Trophoblast cell (in vitro differentiated cells and primary cell): Measurements from ENCODE around the gene COL18A1.

ENCODE experiments used
- DNase-seq, 2 donors: peaks; one replicate each; pipeline ENCODE4 v3.0.0-alpha.2; 2016
- H2AFZ ChIP-seq: 2 replicates; pipeline ENCODE4 v1.6.1; 2013; ENCODE audit warnings: low read length, moderate library complexity, mild to moderate bottlenecking; ENCODE audit not compliant: insufficient read depth, poor library complexity
- H2AK5ac ChIP-seq: 2 replicates; pipeline ENCODE4 v1.6.1; 2013; ENCODE audit warnings: mild to moderate bottlenecking, low read length
- H2BK120ac ChIP-seq: 2 replicates; pipeline ENCODE4 v1.6.1; 2013; ENCODE audit warnings: low read length, mild to moderate bottlenecking, moderate library complexity; ENCODE audit not compliant: insufficient read depth, poor library complexity
- H2BK12ac ChIP-seq: 2 replicates; pipeline ENCODE4 v1.6.1; 2013; ENCODE audit warnings: mild to moderate bottlenecking, low read length, moderate library complexity
- H2BK5ac ChIP-seq: 2 replicates; pipeline ENCODE4 v1.6.1; 2013; ENCODE audit warnings: low read length, low read depth, moderate library complexity, mild to moderate bottlenecking; ENCODE audit not compliant: poor library complexity
- H3K14ac ChIP-seq: 2 replicates; pipeline ENCODE4 v1.6.1; 2013; ENCODE audit warnings: mild to moderate bottlenecking, low read length
- H3K18ac ChIP-seq: 2 replicates; pipeline ENCODE4 v1.6.1; 2013; ENCODE audit warnings: mild to moderate bottlenecking, low read length
- H3K23ac ChIP-seq: 2 replicates; pipeline ENCODE4 v1.6.1; 2013; ENCODE audit warnings: low read length
- H3K27ac ChIP-seq: 2 replicates; pipeline ENCODE4 v1.5.1; 2013; ENCODE audit warnings: low read depth, mild to moderate bottlenecking, inconsistent platforms, low read length, moderate library complexity
- H3K27me3 ChIP-seq: 2 replicates; pipeline ENCODE4 v1.6.1; 2013; ENCODE audit warnings: inconsistent platforms, mild to moderate bottlenecking, low read length, moderate library complexity; ENCODE audit not compliant: insufficient read depth
- H3K36me3 ChIP-seq, 2 experiments: 1 replicate in 1 of 2; 2 replicates in 1 of 2; pipeline ENCODE4 v1.6.1; 2013; ENCODE audit warnings: low read length in 2 of 2, mild to moderate bottlenecking in 2 of 2, moderate library complexity in 1 of 2; ENCODE audit not compliant: insufficient read depth in 2 of 2, control insufficient read depth in 1 of 2
- H3K4ac ChIP-seq: 2 replicates; pipeline ENCODE4 v1.6.1; 2013; ENCODE audit warnings: low read depth, mild to moderate bottlenecking, low read length, moderate library complexity
- H3K4me1 ChIP-seq, 2 experiments: 1 replicate in 1 of 2; 2 replicates in 1 of 2; pipeline ENCODE4 v1.6.1; 2013; ENCODE audit warnings: low read length in 2 of 2, mild to moderate bottlenecking in 2 of 2, moderate library complexity in 1 of 2; ENCODE audit not compliant: insufficient read depth in 2 of 2, control insufficient read depth in 1 of 2
- H3K4me2 ChIP-seq: 2 replicates; pipeline ENCODE4 v1.6.1; 2013; ENCODE audit warnings: inconsistent platforms, mild to moderate bottlenecking, low read length, moderate library complexity
- H3K4me3 ChIP-seq: 2 replicates; pipeline ENCODE4 v1.5.1; 2013; ENCODE audit warnings: mild to moderate bottlenecking, low read depth, low read length, inconsistent platforms
- H3K79me1 ChIP-seq: one replicate; pipeline ENCODE4 v1.6.1; 2013; ENCODE audit warnings: low read length
- H3K79me2 ChIP-seq: 2 replicates; pipeline ENCODE4 v1.6.1; 2013; ENCODE audit warnings: low read length, mild to moderate bottlenecking; ENCODE audit not compliant: control insufficient read depth, insufficient read depth, poor library complexity
- H3K9ac ChIP-seq: 2 replicates; pipeline ENCODE4 v1.6.1; 2013; ENCODE audit warnings: mild to moderate bottlenecking, low read length
- H3K9me3 ChIP-seq: 2 replicates; pipeline ENCODE4 v1.6.1; 2013; ENCODE audit warnings: low read depth, mild to moderate bottlenecking, control low read depth, inconsistent platforms, low read length; ENCODE audit not compliant: insufficient read depth
- H4K12ac ChIP-seq: 2 replicates; pipeline ENCODE4 v1.6.1; 2013; ENCODE audit warnings: low read depth, mild to moderate bottlenecking, low read length, moderate library complexity
- H4K8ac ChIP-seq: 2 replicates; pipeline ENCODE4 v1.6.1; 2013; ENCODE audit warnings: low read depth, mild to moderate bottlenecking, low read length, moderate library complexity
- H4K91ac ChIP-seq: one replicate; pipeline ENCODE4 v1.6.1; 2013; ENCODE audit warnings: low read depth, mild to moderate bottlenecking, low read length, moderate library complexity
- WGBS: extraction: QIAGEN DNeasy Blood & Tissue Kit; methylation state at CpG from one replicate; pipeline ENCODE4 v1.1.7; 2013; ENCODE audit warnings: missing lambda C conversion rate; ENCODE audit not compliant: insufficient read length, insufficient coverage; ENCODE audit errors: extremely low coverage; 5-methylcytosine and 5-hydroxymethylcytosine counted together

The COL18A1 gene

GRCh38 chr21:45357436-45358260 lies 47.3 kb upstream of the COL18A1 start:
- Histone ChIP-seq H3K18ac (peak overlapping the region; percentile 87), H3K4me1 (peaks cover 50 to 67% of the 10 kb centered on the region in 2 experiments), H2AFZ (peak overlapping the region; percentile 40), H2BK120ac (peak overlapping the region; percentile 84), H3K4me3 (no peak overlapping the region), H4K91ac (peak overlapping the region; percentile 91), H2BK12ac (peak overlapping the region; percentile 46), H3K14ac (peak overlapping the region; percentile 81), H3K9me3 (no peaks in the 10 kb centered on the region), H3K79me1 (peaks cover 57% of the 10 kb centered on the region), H3K4me2 (no peak overlapping the region), H4K12ac (no peak overlapping the region), H3K79me2 (peaks cover 3% of the 10 kb centered on the region), H3K36me3 (no peaks in the 10 kb centered on the region), H3K27me3 (no peaks in the 10 kb centered on the region), H3K23ac (no peak overlapping the region), H2BK5ac (peak overlapping the region; percentile 71), H3K27ac (peak overlapping the region; percentile 60), H2AK5ac (peak overlapping the region; percentile 77), H3K9ac (no peak overlapping the region), H3K4ac (peak overlapping the region; percentile 66), H4K8ac (peak overlapping the region; percentile 51)
- WGBS: no CpG with 5 or more reads among the region's 41 CpGs
- DNase-seq: peak; percentile 35 to 53

- WGBS: no CpG with 5 or more reads among the region's 15 CpGs
- peaks cover 50 to 63% of the 10 kb centered on the region in 2 experiments for H3K4me1 ChIP-seq
- no peak overlapping the region for H3K4me3 ChIP-seq
- H4K91ac ChIP-seq: peak overlapping the region; percentile 91
- H2BK5ac ChIP-seq: peak overlapping the region; percentile 71
- no peak overlapping the region for H3K23ac ChIP-seq
- peak overlapping the region; percentile 77 for H2AK5ac ChIP-seq
- H3K14ac ChIP-seq: peak overlapping the region; percentile 81
- H2AFZ ChIP-seq: peak overlapping the region; percentile 14
- no peak overlapping the region for H3K9ac ChIP-seq
- H3K4ac ChIP-seq: peak overlapping the region; percentile 66
- H4K8ac ChIP-seq: peak overlapping the region; percentile 17
- H3K27me3 ChIP-seq: no peaks in the 10 kb centered on the region
- H3K27ac ChIP-seq: no peak overlapping the region
- peak overlapping the region; percentile 63 for H3K18ac ChIP-seq
- H3K4me2 ChIP-seq: no peak overlapping the region
- H3K79me1 ChIP-seq: peaks cover 60% of the 10 kb centered on the region
- H2BK12ac ChIP-seq: peak overlapping the region; percentile 46
- H3K9me3 ChIP-seq: no peaks in the 10 kb centered on the region
- peaks cover 3% of the 10 kb centered on the region for H3K79me2 ChIP-seq
- H3K36me3 ChIP-seq: no peaks in the 10 kb centered on the region
- no peak overlapping the region for H4K12ac ChIP-seq
- H2BK120ac ChIP-seq: peak overlapping the region; percentile 84
- no peak for DNase-seq
Observed at GRCh38 chr21:45358261-45358670, 46.7 kb upstream of the COL18A1 start.

GRCh38 chr21:45358711-45359310 lies 46.2 kb upstream of the COL18A1 start:
- Histone ChIP-seq H2BK120ac (peak overlapping the region; percentile 84), H3K4ac (peak overlapping the region; percentile 31), H2BK5ac (peak overlapping the region; percentile 13), H3K79me2 (peaks cover 6% of the 10 kb centered on the region), H3K9me3 (no peaks in the 10 kb centered on the region), H4K8ac (peak overlapping the region; percentile 17), H2BK12ac (peak overlapping the region; percentile 46), H3K27ac (no peak overlapping the region), H3K9ac (no peak overlapping the region), H3K4me2 (no peak overlapping the region), H4K91ac (peak overlapping the region; percentile 91), H3K4me1 (peaks cover 53 to 64% of the 10 kb centered on the region in 2 experiments), H3K79me1 (peaks cover 66% of the 10 kb centered on the region), H3K27me3 (no peaks in the 10 kb centered on the region), H3K36me3 (no peaks in the 10 kb centered on the region), H3K14ac (peak overlapping the region; percentile 81), H2AK5ac (peak overlapping the region; percentile 38), H2AFZ (peak overlapping the region; percentile 12), H3K4me3 (no peak overlapping the region), H4K12ac (no peak overlapping the region), H3K23ac (no peak overlapping the region), H3K18ac (peak overlapping the region; percentile 31)
- DNase-seq: no peak
- WGBS: no CpG with 5 or more reads among the region's 13 CpGs

- Histone ChIP-seq H3K23ac (no peak overlapping the region), H3K9ac (no peak overlapping the region), H4K12ac (no peak overlapping the region), H2BK5ac (peak overlapping the region; percentile 42), H2BK120ac (peak overlapping the region; percentile 44), H3K9me3 (no peaks in the 10 kb centered on the region), H3K36me3 (no peaks in the 10 kb centered on the region), H2AK5ac (peak overlapping the region; percentile 68), H3K18ac (peak overlapping the region; percentile 26), H3K79me2 (peaks cover 6% of the 10 kb centered on the region), H3K4me3 (no peak overlapping the region), H3K27ac (peak overlapping the region; percentile 35), H2BK12ac (peak overlapping the region; percentile 16), H4K8ac (peak overlapping the region; percentile 31), H3K4me2 (no peak overlapping the region), H3K27me3 (no peaks in the 10 kb centered on the region), H4K91ac (peak overlapping the region; percentile 91), H3K79me1 (peaks cover 72% of the 10 kb centered on the region), H3K4ac (peak overlapping the region; percentile 8), H3K14ac (peak overlapping the region; percentile 68), H2AFZ (no peak overlapping the region), H3K4me1 (peaks cover 60 to 70% of the 10 kb centered on the region in 2 experiments)
- WGBS: no CpG with 5 or more reads among the region's 26 CpGs
- DNase-seq: no peak
Observed at GRCh38 chr21:45359451-45360217, 45.3 kb upstream of the COL18A1 start.
